Posterior cingulate gyrus (tissue), 11 donors: ENCODE measurements around the gene THOC6.
"Not testable (repeated sequence)": the region's sequence is repeated elsewhere in the genome, so short reads cannot be mapped to it uniquely, and the experiment has no call there.

Experiments used
- DNase-seq, 10 donors: peaks; one replicate each; pipeline versions ENCODE4 v3.0.0 to v3.0.0-alpha.2; 2020 to 2021; ENCODE audit warnings: mixed read lengths in 3 of 10
- intact Hi-C: fragments of 100-400 bp; cut with DNase I; formaldehyde crosslinking; loops from one replicate; pipeline ENCODE4 v1.15.1; 2023

Gene THOC6

DNA sequence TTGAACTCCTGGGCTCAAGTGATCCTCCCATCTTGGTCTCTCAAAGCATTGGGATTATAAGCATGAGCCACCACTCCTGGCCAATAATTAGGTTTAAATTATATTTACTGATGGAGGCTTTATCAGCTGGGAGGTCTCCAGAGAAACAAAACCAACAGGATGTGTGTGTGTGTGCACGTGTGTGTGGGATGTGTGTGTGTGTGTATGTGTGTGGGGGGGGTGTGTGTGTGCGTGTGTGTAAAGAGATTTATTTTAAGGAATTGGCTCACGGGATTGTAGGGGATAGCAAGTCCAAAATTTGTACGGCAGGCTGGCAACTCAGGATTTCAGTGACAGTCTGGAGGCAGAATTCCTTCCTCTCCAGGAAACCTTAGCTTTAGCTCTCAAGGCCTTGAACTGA, 27.2 kb downstream of the THOC6 start:
- DNase-seq: no peak
- intact Hi-C loops: no loop called here

GRCh38 chr16:3051494-3051893, 27.7 kb downstream of the THOC6 start:
- intact Hi-C loops: no loop called here
- no peak for DNase-seq

DNA sequence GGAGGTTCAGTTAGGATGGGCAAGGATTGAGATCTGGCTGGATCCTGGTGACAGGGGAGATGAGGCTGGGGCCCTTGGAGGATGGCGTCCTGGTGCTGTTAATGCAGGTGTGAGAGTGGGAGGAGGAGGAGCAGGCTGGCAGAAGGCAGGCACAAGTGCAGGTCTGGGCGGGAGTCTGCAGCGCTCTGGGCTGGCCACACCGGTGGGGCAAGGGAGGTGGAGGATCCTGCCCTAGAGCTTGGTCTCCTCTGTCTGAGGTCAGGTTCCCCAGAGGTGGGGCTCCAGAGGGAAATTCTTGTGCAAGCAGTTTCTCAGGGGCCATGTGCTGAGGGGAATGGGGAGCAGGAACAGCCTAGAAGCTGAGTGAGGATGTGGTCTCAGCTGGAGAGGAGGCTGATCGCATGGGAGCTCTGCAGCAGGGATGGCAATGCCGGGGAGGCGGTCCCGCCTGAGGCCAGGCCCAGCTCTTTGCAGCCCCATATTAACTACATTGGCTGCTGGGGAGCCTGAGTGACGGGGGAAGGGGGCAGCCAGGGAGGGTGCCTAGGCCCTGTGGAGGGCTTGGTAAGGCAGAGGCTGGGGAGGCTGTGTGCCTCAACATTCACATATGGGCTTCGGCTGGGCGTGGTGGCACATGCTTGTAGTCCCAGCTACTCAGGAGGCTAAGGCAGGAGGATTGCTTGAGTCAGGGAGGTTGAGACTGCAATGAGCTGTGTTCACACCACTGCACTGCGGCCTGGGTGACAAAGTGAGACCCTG, 28.9 kb downstream of the THOC6 start:
- DNase-seq, intact Hi-C loops: not testable (repeated sequence)

- DNase-seq, intact Hi-C loops: not testable (repeated sequence)
These were observed 29.5 kb downstream of the THOC6 start for GRCh38 chr16:3053330-3053710.

GRCh38 chr16:3054965-3055733, 31.3 kb downstream of the THOC6 start:
- DNase-seq: peak in 1 of 10 donors; percentile 46
- intact Hi-C loops: loop anchor here (5.0 kb wide), 1 partner anchor 57 kb away; the partner anchor contains the start of gene ZNF205

DNA sequence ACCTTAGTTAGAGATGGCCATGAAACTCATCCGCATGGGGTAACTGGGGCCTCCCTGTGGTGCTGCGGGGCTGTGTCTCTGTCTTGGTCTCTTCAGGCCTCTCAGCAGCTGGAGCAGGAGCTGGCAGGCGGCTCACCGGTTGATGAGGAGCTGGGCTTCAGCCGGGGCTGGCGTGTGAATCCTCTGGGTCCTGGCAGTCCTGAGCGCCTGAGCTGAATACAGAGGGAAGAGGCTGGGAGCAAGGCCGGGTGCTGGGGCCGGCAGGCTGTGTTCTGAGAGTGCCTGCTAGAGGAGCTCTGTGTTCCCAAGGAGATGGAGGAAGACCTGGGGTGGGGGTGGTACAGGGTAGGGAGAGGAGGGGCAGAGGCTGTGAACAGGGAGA, 31.9 kb downstream of the THOC6 start:
- intact Hi-C loops: loop anchor here (5.0 kb wide), 1 partner anchor 57 kb away; the partner anchor contains the start of gene ZNF205

DNA sequence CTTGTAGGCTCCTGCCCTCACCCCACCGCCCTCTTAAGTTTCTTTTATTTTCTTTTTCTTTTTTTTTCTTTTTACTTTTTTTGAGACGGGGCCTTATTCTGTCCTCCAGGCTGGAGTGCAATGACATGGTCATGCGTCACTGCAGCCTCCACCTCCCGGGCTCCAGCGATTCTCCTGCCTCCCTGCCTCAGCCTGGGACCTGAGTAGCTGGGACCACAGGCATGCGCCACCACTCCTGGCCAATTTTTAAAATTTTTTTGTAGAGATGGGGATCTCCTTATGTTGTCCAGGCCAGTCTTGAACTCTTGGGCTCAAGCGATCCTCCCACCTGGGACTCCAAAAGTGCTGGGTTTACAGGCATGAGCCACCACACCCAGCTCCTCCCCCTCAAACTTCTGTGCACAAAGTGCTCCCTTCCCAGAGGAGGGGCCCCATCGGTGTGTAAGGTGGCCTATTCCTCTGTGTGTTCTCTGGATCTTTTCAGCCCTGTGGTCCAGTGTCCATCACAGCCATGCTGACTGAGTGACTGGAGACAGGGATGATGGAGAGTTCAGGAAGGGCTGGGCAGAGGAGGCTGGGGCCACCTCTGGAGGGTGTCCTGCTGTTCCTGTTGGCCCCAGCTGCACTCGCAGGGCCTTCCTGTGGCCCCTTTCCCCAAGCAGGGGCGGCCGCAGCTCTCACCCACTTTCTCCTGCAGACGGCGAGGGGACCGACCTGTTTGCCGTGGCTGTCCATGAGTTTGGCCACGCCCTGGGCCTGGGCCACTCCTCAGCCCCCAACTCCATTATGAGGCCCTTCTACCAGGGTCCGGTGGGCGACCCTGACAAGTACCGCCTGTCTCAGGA, 32.7 kb downstream of the THOC6 start:
- intact Hi-C loops: loop anchor here (5.0 kb wide), 1 partner anchor 56 kb away; the partner anchor contains the start of gene ZNF205
- DNase-seq: peak in 1 of 10 donors; percentile 43

More for the DNA sequence above, 31.9 kb downstream of the THOC6 start:
- DNase-seq: peak in 1 of 10 donors; percentile 74

DNA sequence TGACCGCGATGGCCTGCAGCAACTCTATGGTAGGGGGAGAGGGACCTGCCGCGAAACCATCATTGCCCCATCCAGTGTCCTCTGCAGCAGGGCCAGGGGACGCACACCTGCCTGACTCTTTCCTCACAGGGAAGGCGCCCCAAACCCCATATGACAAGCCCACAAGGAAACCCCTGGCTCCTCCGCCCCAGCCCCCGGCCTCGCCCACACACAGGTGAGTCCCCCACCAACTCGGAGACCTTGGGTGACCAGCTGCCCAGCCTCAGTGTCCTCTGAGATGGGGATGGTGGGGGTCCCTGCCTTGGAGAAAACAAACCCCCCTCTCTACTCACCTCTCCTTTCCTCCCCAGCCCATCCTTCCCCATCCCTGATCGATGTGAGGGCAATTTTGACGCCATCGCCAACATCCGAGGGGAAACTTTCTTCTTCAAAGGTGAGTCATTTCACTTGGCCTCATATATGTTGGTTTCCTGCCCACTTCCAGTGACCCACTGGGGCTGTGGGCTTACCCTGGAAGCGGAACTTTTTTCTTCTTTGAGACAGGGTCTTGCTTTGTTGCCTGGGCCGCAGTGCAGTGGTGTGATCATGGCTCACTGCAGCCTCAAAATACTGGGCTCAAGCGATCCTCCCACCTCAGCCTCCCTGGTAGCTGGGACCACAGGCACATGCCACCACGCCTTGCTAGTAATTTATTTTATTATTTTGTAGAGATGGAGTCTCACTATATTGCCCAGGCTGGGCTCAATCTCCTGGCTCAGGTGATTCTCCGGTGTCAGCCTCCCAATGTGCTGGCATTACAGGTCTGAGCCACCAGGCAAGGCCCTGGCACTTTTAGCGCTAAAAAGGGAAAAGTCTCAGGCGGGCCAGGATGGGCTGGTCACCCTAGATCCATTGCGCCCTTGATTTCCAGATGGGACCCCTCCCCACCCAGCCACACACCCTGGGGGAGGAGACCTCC, 33.6 kb downstream of the THOC6 start:
- DNase-seq: peak in 1 of 10 donors; percentile 63
- intact Hi-C loops: loop anchor here (2.0 to 5.0 kb wide), 3 partner anchors 55 to 109 kb away; partner anchors contain the start of gene ZNF205

GRCh38 chr16:3058139-3059030, 34.5 kb downstream of the THOC6 start:
- peak in 9 of 10 donors; percentile 21 to 87 (median 46) for DNase-seq

DNA sequence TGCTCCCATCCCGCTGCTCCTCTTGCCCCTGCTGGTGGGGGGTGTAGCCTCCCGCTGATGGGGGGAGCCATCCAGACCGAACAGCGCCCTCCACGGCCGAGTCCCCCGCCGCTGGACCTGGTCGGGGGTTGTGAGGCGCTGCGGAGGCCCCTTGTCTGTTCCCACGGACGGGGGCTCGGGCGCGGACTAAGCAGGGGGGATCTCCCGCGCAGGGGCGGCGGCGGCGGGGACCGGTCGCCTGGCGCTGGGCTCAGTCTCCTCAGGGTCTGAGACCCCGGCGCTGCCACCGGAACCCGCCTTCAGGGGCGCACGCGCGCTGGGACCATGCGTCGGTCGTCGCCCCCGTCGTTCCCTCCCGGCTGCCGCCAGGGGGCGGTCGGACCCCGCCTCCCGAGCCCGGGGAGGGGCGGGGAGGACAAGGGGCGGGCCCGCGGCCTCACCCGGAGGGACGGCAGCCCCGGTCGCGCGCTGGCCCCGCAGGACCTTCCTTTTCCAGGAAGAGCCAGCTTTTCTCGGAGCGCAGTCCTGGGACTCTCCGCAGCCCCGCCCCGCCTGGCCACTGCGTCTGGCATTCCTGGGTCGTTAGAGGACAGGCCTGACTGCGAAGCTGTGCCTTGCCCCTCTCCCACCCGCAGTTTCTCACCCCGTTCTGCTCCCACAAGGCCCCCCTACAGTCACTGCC, 35.3 kb downstream of the THOC6 start:
- DNase-seq: peak; percentile 61 to 97 (median 78)
- intact Hi-C loops: loop anchor here (2.0 to 5.0 kb wide), 3 partner anchors 53 to 108 kb away; partner anchors contain the start of gene ZNF205

More at GRCh38 chr16:3058139-3059030, 34.5 kb downstream of the THOC6 start:
- intact Hi-C loops: loop anchor here (2.0 to 5.0 kb wide), 3 partner anchors 54 to 108 kb away; partner anchors contain the start of gene ZNF205

DNA sequence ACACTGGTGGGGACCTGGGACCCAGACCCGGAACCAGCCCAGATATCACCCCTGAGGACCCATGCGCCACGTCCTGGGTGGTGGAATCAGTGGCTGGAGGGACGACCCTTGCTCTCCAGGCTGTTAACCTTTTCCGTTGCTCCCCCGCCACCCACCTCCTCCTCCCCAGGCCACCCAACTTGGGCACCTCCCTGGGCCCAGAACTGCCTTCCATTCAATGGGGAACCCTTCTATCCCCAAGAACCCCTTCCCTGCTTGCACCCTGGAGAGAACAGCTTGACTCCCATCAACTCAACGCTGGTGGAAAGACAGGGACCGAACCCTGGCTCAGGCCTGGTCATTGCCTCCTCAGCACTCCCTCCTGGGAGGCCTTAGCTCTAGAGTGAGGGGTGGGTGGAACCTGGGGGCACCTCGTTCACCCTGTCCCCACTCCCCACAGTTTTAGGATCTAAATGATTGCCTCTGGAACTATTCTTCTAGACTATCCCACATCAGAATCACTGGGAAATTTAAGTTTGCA, 35.9 kb downstream of the THOC6 start:
- DNase-seq: peak in 1 of 10 donors; percentile 67
- intact Hi-C loops: loop anchor here (2.0 to 5.0 kb wide), 3 partner anchors 53 to 107 kb away; partner anchors contain the start of gene ZNF205

DNA sequence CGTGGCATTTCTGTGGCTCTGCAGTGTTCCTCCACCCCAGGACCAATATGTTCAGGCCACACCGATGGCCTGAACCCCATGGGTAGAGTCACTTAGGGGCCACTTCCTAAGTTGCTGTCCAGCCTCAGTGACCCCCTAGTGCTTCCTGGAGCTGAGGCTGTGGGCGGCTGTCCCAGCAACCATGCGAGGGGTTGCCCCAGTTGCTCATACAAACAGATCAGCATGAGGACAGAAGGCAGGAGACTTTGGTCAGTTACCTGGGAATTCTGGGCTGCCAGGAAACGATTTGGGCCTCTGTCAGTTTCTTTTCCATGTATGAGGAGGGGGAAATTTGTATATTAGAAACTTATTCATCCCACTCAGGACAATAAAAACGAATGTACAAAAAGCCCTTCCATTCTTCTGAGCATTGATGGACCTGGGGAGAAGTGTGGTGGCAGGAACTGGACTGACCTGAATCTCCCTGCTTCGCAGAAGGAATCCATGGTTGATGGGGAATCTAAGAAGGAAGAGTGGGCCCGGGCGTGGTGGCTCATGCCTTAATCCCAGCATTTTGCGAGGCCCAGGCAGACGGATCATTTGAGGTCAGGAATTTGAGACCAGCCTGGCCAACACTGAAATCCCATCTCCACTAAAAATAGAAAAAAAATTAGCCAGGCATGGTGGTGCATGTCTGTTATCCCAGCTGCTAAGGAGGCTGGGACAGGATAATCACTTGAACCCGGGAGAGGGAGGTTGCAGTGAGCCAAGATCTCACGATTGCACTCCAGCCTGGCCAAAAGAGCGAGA, 36.7 kb downstream of the THOC6 start:
- intact Hi-C loops: no loop called here
- no peak for DNase-seq

- intact Hi-C loops: no loop called here
These were observed 38.7 kb downstream of the THOC6 start for GRCh38 chr16:3062553-3062952.

DNA sequence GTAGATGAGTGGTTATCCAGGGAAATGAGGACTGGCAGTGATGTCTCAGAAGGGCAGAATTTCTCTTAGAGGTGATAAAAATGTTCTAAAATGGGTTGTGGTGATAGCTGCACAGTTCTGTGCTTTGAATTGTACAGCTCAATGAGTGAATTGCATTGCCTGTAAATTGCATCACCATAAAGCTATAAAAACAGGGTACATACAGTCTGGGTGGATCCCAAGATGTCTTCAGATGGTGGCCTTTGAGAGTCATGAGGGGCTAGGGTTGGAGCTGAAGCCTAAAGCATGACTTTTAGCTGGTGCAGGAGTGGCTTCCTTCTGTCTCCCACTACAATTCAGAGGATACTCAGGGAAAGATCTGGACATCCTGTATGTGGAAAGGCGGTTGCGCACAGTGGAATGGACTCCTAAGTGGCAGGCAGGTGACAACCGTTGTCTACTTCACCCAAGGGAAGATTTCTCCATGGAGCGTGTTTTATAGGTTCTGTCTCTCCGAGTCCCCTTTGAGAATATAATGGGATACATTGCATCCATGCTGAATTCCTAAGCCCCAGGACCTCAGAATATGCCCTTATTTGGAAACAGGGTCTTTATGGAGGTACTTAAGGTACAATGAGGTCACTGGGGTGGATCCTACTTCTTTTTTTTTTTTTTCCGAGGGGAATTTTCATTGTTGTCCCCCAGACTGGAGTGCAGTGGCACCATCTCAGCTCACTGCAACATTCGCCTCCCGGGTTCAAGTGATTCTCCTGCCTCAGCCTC, 40.0 kb downstream of the THOC6 start:
- intact Hi-C loops: no loop called here

More at GRCh38 chr16:3062553-3062952, 38.7 kb downstream of the THOC6 start:
- DNase-seq: no peak

DNA sequence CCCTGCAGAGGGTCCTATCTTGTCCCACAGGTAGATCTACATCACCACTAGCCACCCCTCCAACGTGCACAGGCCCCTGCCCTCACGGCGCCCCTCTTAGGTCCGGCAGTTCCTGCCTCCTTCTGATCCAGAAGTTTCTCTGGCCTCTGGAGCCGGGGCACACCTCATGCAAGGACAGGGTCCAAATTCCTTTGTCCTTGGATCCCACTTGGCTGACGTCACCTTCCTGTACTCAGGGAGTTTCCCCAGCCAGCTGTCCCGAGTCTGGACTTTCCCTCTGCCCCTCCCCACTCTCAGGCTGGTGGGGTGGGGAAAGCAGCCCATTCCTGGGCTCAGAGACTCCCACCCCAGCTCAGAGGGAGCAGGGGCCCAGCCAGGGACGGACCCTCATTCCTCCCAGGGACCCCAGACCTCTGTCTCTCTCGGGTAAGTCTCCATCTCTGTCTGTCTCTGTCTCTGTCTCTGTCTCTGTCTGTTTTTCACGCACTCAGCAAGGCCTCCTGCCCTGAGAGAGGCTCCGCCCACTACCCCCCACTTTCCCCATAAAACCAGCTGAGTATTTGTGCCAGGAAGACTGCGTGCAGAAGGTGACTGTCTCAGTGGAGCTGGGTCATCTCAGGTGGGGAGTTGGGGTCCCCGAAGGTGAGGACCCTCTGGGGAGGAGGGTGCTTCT, 41.4 kb downstream of the THOC6 start, which contains the start of gene IL32:
IL32 (plus strand) TSS at position 572 of the 673 bp plus-strand sequence. CDS start 172 bp downstream, outside the sequence.
- DNase-seq: peak in 1 of 10 donors; percentile 59

More for the DNA sequence above, 40.0 kb downstream of the THOC6 start:
- no peak for DNase-seq

More for the DNA sequence above, 41.4 kb downstream of the THOC6 start, which contains the start of gene IL32:
- intact Hi-C loops: no loop called here
